Activated CD8-positive, alpha-beta memory T cell treated with anti-CD3 and anti-CD28 coated beads, Interleukin-2, amount 50 U/mL, for 4 hours (primary cell): ENCODE measurements around the gene SARS2.
A peak's percentile ranks its signal among the peaks of the same experiment; 100 is the strongest.
"Not testable (repeated sequence)": the region's sequence is repeated elsewhere in the genome, so short reads cannot be mapped to it uniquely, and the experiment has no call there.

Experiments used
- DNase-seq: peaks from one replicate; pipeline ENCODE4 v3.0.0-alpha.2; 2020

Gene SARS2

GRCh38 chr19:38929929-38930775 lies at the start of gene SARS2:
SARS2 (minus strand) TSS chr19:38930763; CDS start chr19:38930736, 27 bp downstream.
- peak; percentile 90 for DNase-seq

- no peak for DNase-seq
These were observed 49.2 kb upstream of the SARS2 start for GRCh38 chr19:38979812-38980211.

- no peak for DNase-seq
These were observed 47.7 kb upstream of the SARS2 start for GRCh38 chr19:38978326-38978689.

- no peak for DNase-seq
These were observed 47.1 kb upstream of the SARS2 start for GRCh38 chr19:38977445-38978325.

GRCh38 chr19:38975861-38976271 lies 45.3 kb upstream of the SARS2 start:
- DNase-seq: no peak

- DNase-seq: no peak
These were observed 44.8 kb upstream of the SARS2 start, which contains the start of gene FBXO17 for GRCh38 chr19:38975214-38975860. FBXO17 (minus strand) TSS chr19:38975742; CDS start chr19:38950319, 25,423 bp downstream.

GRCh38 chr19:38974624-38975213 lies 44.2 kb upstream of the SARS2 start:
- no peak for DNase-seq

GRCh38 chr19:38971672-38972071 lies 41.1 kb upstream of the SARS2 start:
- no peak for DNase-seq

GRCh38 chr19:38970664-38971532 lies 40.3 kb upstream of the SARS2 start:
- DNase-seq: no peak

- not testable (repeated sequence) for DNase-seq
These were observed 35.6 kb upstream of the SARS2 start for GRCh38 chr19:38966149-38966548.

GRCh38 chr19:38964738-38965137 lies 34.2 kb upstream of the SARS2 start:
- DNase-seq: no peak

GRCh38 chr19:38959618-38960017 lies 29.1 kb upstream of the SARS2 start:
- DNase-seq: no peak

GRCh38 chr19:38958301-38958700 lies 27.7 kb upstream of the SARS2 start:
- no peak for DNase-seq

- DNase-seq: no peak
These were observed 25.7 kb upstream of the SARS2 start for GRCh38 chr19:38956264-38956663.

GRCh38 chr19:38953677-38954076 lies 23.1 kb upstream of the SARS2 start:
- DNase-seq: no peak

GRCh38 chr19:38952395-38953165 lies 22.0 kb upstream of the SARS2 start:
- DNase-seq: no peak

- no peak for DNase-seq
These were observed 20.6 kb upstream of the SARS2 start for GRCh38 chr19:38951187-38951586.

GRCh38 chr19:38949580-38950367 lies 19.2 kb upstream of the SARS2 start:
- DNase-seq: peak; percentile 82

GRCh38 chr19:38946229-38947010 lies 15.9 kb upstream of the SARS2 start:
- DNase-seq: no peak
